ENCODE data around the gene BANK1.

The BANK1 gene

GRCh38 chr4:101938836-101939235 is 148.3 kb downstream of the BANK1 start:
- TF ChIP-seq CTCF (IDR thresholded peaks at IDR 0.05; ENCODE audit: insufficient read depth, missing control alignments), result no peak
- FAIRE-seq (no peak), DNase-seq (ENCODE audit: insufficient read length, low spot score) (no peak)

- no peak for FAIRE-seq
- TF ChIP-seq CTCF (IDR thresholded peaks at IDR 0.05; ENCODE audit: insufficient read depth, missing control alignments), result no peak
- DNase-seq (ENCODE audit: insufficient read length, low spot score), result no peak
Measured at GRCh38 chr4:101941816-101942358, 151.4 kb downstream of the BANK1 start.

- DNase-seq (ENCODE audit: insufficient read length, low spot score) (no peak), FAIRE-seq (no peak)
- no peak for TF ChIP-seq CTCF (IDR thresholded peaks at IDR 0.05; ENCODE audit: insufficient read depth, missing control alignments)
Measured at GRCh38 chr4:101942891-101943290, 152.4 kb downstream of the BANK1 start.

GRCh38 chr4:101944649-101945048 is 154.1 kb downstream of the BANK1 start:
- DNase-seq (ENCODE audit: insufficient read length, low spot score) (no peak), FAIRE-seq (no peak)
- no peak for TF ChIP-seq CTCF (IDR thresholded peaks at IDR 0.05; ENCODE audit: insufficient read depth, missing control alignments)

GRCh38 chr4:101948055-101948454 is 157.5 kb downstream of the BANK1 start:
- FAIRE-seq, result no peak
- no peak for DNase-seq (ENCODE audit: insufficient read length, low spot score)
- TF ChIP-seq CTCF (IDR thresholded peaks at IDR 0.05; ENCODE audit: insufficient read depth, missing control alignments), result no peak

- DNase-seq (ENCODE audit: insufficient read length, low spot score) (no peak), FAIRE-seq (no peak)
- no peak for TF ChIP-seq CTCF (IDR thresholded peaks at IDR 0.05; ENCODE audit: insufficient read depth, missing control alignments)
Measured at GRCh38 chr4:101948951-101949350, 158.4 kb downstream of the BANK1 start.

- DNase-seq (ENCODE audit: insufficient read length, low spot score) (no peak), FAIRE-seq (no peak)
- no peak for TF ChIP-seq CTCF (IDR thresholded peaks at IDR 0.05; ENCODE audit: insufficient read depth, missing control alignments)
Measured at GRCh38 chr4:101950258-101950979, 159.9 kb downstream of the BANK1 start.
